Naive thymus-derived CD8-positive, alpha-beta T cell (primary cell): ENCODE data around the gene CRHR1. TPM values are rescaled to one million over a fixed set of nuclear protein-coding genes. Genes with fewer than 3 reads are reported as not detected.
"Not testable (repeated sequence)": the region's sequence is repeated elsewhere in the genome, so short reads cannot be mapped to it uniquely, and the experiment has no call there.

ENCODE experiments used
- ATAC-seq, 2 donors: fragments of 150-1000 bp; cut with Tn5 transposase in 1 of 2; sonication (Bioruptor Pico), chemical (Tn5 transposase) in 1 of 2; 1 replicate in 1 of 2; 2 replicates in 1 of 2; pipeline ENCODE4 v1.10.0; 2021; ENCODE audit warnings: mild to moderate bottlenecking in 2 of 2, moderate library complexity in 2 of 2
- POLR2A ChIA-PET: fragments of 350-600 bp; sonication (Branson Sonifier 250); formaldehyde crosslinking; loops from one replicate; lab custom pipeline; 2021; ENCODE audit warnings: antibody characterized with exemption; lab: Charles Lee
- DNase-seq, 10 donors: peaks; one replicate each; pipeline versions ENCODE4 v3.0.0 to v3.0.0-alpha.2; 2020 to 2022
- H3K27ac Mint-ChIP-seq, 10 donors: one replicate each; pipeline ENCODE4 v1.8.0; 2020 to 2022; ENCODE audit warnings: mild to moderate bottlenecking in 10 of 10, mixed read lengths in 10 of 10, moderate library complexity in 4 of 10, inconsistent platforms in 1 of 10
- H3K27me3 Mint-ChIP-seq, 5 donors: one replicate each; pipeline ENCODE4 v1.8.0; 2021 to 2022; ENCODE audit warnings: mixed read lengths in 5 of 5
- H3K36me3 Mint-ChIP-seq, 3 donors: one replicate each; pipeline ENCODE4 v1.8.0; 2020 to 2022; ENCODE audit warnings: mixed read lengths in 3 of 3, mild to moderate bottlenecking in 2 of 3, inconsistent platforms in 1 of 3
- H3K4me1 Mint-ChIP-seq, 4 donors: one replicate each; pipeline ENCODE4 v1.8.0; 2021 to 2022; ENCODE audit warnings: mixed read lengths in 4 of 4
- H3K4me3 Mint-ChIP-seq, 10 donors: one replicate each; pipeline ENCODE4 v1.8.0; 2020 to 2022; ENCODE audit warnings: mild to moderate bottlenecking in 10 of 10, mixed read lengths in 10 of 10, moderate library complexity in 6 of 10, inconsistent platforms in 1 of 10
- H3K9me3 Mint-ChIP-seq, 9 donors: one replicate each; pipeline ENCODE4 v1.8.0; 2020 to 2022; ENCODE audit warnings: mixed read lengths in 9 of 9, mild to moderate bottlenecking in 3 of 9, inconsistent platforms in 1 of 9, moderate library complexity in 1 of 9
- polyA plus RNA-seq, 3 donors: library from polyadenylated mRNA; unstranded; fragments of 300-500 nt; fragmentation: Illumina TruSeq; gene quantifications; one replicate each; pipeline ENCODE4 v1.2.3, GENCODE V29; 2021
- total RNA-seq, 8 experiments: library from RNA in 2 of 8; stranded (reverse) in 2 of 8; gene quantifications; one replicate each; pipeline ENCODE4 v1.2.3 and lab custom pipeline; 2021 to 2026

The CRHR1 gene
- total and polyA plus RNA-seq, 5 experiments from 2014 or later, result not detected

DNA sequence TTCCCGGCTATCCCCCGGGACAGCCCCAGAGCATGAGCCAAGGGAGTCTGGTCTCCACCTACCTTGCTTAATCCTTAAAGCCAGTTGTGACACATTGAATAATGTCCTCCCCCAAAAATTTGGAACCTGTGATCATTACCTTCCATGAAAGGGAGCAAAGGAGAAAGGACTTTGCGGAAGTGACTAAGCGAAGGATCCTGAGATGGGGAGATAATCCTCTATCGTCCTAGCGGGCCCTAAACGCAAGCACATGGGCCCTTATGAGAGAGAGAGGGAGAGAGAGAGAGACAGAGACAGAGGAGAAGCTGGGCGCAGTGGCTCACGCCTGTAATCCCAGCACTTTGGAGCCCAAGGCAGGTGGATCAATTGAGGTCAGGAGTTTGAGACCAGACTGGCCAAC is 70.1 kb downstream of the CRHR1 start:
- Mint-ChIP-seq H3K9me3 (peaks cover 0 to 6% (median 0%) of the 10 kb centered on the region in 9 donors), H3K4me1 (peaks cover 0 to 4% (median 1%) of the 10 kb centered on the region in 4 donors), H3K4me3 (no peak overlapping the region), H3K36me3 (peaks cover 0 to 4% (median 0%) of the 10 kb centered on the region in 3 donors), H3K27ac (no peak overlapping the region), H3K27me3 (peaks cover 8 to 61% (median 22%) of the 10 kb centered on the region in 5 donors)
- ATAC-seq, result no peak
- POLR2A ChIA-PET, result no interaction called here
- no peak for DNase-seq

DNA sequence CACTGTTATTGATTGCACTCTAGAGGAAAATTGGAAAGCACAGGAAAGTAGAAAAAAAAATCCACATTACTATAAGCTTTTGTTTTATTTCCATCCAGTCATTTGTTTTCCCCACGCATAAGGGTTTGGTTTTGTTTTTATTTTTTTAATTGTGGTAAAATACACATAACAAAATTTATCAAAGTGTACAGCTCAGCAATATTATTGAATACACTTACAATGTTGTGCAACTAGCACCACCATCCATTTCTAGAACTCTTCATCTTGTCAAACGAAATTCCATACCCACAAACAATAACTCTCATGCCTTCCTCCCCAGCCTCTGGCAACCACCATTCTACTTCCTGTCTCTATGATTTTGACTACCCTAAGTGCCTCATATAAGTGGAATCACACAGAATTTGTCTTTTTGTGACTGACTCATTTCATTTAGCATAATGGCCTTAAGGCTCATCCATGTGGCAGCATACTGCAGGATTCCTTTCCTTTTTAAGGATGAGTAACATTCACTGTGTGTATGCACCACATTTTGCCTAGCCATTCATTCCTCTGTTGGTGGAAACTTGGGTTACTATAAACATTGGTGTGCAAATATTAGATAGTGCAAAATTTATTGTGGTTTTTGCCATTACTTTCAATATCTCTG is 71.7 kb downstream of the CRHR1 start:
- peaks cover 12 to 67% (median 30%) of the 10 kb centered on the region in 5 donors for H3K27me3 Mint-ChIP-seq
- DNase-seq, result no peak
- POLR2A ChIA-PET, result no interaction called here
- H3K36me3 Mint-ChIP-seq, result peaks cover 0 to 4% (median 0%) of the 10 kb centered on the region in 3 donors
- no peak for ATAC-seq
- no peak overlapping the region for H3K27ac Mint-ChIP-seq
- peaks cover 0 to 6% (median 0%) of the 10 kb centered on the region in 9 donors for H3K9me3 Mint-ChIP-seq
- peaks cover 0 to 4% (median 1%) of the 10 kb centered on the region in 4 donors for H3K4me1 Mint-ChIP-seq
- H3K4me3 Mint-ChIP-seq, result no peak overlapping the region

DNA sequence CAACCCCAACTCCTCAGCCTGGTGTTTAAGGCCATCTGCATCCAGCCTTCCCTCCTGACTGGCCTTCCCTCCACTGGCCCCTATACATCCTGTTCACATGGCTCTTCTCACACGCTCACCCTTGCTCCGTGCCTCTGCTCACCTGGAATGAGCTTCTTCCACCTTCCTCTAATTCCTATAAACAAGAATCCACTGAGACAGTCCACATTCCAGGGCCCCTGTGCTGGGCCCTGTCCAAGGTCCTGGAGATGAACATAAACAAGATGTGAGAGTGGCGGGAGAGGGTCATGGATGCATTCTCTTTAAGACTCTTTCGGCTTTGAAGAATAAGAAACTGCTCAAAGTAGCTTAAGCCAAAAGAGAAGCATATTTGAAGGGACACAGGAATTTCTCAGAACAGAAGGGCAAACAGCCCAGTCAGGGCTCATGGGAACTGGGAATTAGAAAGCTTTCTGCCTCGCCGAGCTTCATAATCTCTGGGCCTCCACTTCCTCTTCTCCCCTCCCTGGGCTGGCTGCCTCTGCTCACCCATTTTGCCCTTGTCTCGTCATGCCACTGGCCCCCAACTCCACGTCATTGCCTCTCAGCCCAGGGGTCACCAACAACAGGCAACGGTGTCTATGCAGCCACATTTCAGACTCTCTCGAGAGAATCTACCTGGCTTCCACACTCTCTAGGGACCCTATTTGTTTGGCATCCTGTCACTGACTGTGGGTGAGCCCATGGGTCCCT is 74.0 kb downstream of the CRHR1 start:
- Mint-ChIP-seq H3K4me3 (no peak overlapping the region), H3K4me1 (no peaks in the 10 kb centered on the region), H3K27me3 (peaks cover 13 to 62% (median 35%) of the 10 kb centered on the region in 5 donors), H3K27ac (no peak overlapping the region), H3K9me3 (peaks cover 0 to 6% (median 0%) of the 10 kb centered on the region in 9 donors), H3K36me3 (peaks cover 0 to 4% (median 0%) of the 10 kb centered on the region in 3 donors)
- POLR2A ChIA-PET, result no interaction called here
- no peak for DNase-seq
- ATAC-seq, result no peak

DNA sequence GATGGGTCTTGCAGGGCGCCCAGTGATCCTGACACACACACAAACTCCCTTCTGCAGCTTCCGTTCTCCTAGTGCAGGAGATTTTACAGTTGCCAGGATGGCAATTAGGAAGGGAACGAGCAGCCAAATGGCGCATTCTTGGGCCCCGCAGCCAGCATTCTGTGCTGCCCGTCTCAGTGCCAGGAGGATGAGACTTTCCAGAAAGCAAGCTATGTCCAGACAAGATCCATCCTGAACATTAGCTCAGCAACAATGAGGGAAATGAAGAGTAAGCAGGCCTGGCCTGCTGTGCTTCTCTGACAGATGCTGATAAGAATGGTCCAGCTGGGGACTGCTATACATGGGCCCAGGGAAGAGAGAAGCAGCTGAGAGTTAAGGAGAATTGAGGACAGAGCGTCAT is 77.0 kb downstream of the CRHR1 start:
- peaks cover 19 to 60% (median 40%) of the 10 kb centered on the region in 5 donors for H3K27me3 Mint-ChIP-seq
- no peak for ATAC-seq
- no peak overlapping the region for H3K27ac Mint-ChIP-seq
- no peaks in the 10 kb centered on the region for H3K4me1 Mint-ChIP-seq
- POLR2A ChIA-PET, result no interaction called here
- peaks cover 0 to 4% (median 0%) of the 10 kb centered on the region in 3 donors for H3K36me3 Mint-ChIP-seq
- DNase-seq, result no peak
- no peaks in the 10 kb centered on the region for H3K9me3 Mint-ChIP-seq
- H3K4me3 Mint-ChIP-seq, result no peak overlapping the region

DNA sequence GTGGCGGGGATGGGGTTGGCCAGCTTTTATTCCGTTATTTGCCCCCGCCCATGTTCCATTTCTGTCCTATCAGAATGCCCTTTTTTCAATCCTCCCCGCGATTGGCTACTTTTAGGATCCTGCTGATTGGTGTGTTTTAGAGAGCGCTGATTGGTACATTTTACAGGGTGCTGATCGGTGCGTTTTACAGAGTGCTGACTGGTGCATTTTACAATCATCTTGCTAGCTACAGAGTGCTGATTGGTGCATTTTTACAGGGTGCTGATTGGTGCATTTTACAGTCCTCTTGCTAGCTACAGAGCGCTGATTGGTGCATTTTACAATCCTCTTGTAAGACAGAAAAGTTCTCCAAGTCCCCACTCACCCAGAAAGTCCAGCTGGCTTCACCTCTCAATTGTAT is 78.0 kb downstream of the CRHR1 start:
- DNase-seq, H3K4me3 Mint-ChIP-seq, H3K36me3 Mint-ChIP-seq, POLR2A ChIA-PET, H3K9me3 Mint-ChIP-seq, H3K27ac Mint-ChIP-seq, H3K4me1 Mint-ChIP-seq, ATAC-seq: not testable (repeated sequence)
- peaks cover 19 to 60% (median 40%) of the 10 kb centered on the region in 5 donors for H3K27me3 Mint-ChIP-seq

DNA sequence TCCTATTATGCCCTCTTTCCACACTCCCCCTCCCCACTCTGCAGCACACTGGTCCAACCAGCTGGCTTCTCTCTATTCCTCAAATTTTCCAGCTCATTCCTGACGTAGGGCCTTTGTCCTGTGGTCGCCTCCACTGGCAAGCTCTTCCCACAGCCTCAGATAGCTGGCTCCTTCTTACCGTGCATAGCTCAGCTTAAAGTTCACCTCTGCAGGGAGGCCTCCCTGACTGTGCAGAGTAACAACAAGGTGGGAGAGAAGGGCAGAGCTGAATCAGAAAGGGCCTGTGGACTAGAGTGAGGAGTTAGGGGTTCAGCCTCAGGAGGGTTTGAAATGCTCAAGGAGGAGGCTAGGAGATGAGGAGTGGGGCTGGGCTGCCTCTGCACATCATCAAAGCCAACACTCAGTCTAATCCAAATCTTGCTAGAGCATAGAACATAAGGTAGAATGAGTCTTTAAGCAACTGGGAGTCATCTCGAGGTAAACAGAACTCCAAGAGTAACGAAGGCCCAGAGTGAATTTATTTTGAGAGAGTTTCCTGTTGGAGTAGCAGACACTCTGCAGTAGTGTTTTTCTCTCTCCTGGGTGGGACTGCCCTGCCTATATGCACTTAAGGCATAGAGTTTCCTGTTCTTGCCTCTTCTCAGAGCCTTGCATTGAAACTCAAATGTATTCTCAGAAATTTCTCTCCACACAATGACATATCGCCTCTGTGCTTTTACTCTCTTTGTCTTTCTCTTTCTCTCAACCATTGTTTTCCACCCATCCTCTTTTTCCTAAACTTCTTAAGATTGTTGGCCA is 79.9 kb downstream of the CRHR1 start:
- POLR2A ChIA-PET, result no interaction called here
- H3K36me3 Mint-ChIP-seq, result no peaks in the 10 kb centered on the region
- no peak for ATAC-seq
- peak overlapping the region in 1 of 10 donors; percentile 17 for H3K27ac Mint-ChIP-seq
- no peaks in the 10 kb centered on the region for H3K9me3 Mint-ChIP-seq
- DNase-seq, result no peak
- H3K27me3 Mint-ChIP-seq, result peaks cover 15 to 52% (median 32%) of the 10 kb centered on the region in 5 donors
- H3K4me3 Mint-ChIP-seq, result no peak overlapping the region
- no peaks in the 10 kb centered on the region for H3K4me1 Mint-ChIP-seq

DNA sequence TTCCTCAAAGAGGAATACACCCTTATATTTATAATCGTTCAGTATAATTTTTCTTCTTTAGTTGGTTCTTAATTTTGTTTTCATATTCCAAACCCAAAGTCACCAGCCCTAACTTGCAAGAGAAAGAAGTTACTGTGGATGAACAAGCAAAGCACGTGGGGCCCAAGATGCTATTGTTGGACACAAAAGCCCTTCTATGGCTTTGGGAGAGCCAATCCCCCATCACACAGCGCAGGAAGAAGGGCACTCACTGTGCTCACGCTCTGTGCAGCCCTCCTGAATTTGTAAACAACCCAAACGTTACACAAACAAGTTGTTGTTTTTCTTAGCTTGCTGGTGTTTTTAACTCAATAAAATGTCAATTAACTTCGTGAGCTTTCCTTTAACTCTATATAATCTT is 83.1 kb downstream of the CRHR1 start:
- Mint-ChIP-seq H3K36me3 (peaks cover 0 to 2% (median 0%) of the 10 kb centered on the region in 3 donors), H3K4me3 (no peak overlapping the region), H3K27ac (no peak overlapping the region), H3K4me1 (no peaks in the 10 kb centered on the region), H3K27me3 (peaks cover 8 to 44% (median 24%) of the 10 kb centered on the region in 5 donors), H3K9me3 (no peaks in the 10 kb centered on the region)
- ATAC-seq, result no peak
- no peak for DNase-seq
- POLR2A ChIA-PET, result no interaction called here

DNA sequence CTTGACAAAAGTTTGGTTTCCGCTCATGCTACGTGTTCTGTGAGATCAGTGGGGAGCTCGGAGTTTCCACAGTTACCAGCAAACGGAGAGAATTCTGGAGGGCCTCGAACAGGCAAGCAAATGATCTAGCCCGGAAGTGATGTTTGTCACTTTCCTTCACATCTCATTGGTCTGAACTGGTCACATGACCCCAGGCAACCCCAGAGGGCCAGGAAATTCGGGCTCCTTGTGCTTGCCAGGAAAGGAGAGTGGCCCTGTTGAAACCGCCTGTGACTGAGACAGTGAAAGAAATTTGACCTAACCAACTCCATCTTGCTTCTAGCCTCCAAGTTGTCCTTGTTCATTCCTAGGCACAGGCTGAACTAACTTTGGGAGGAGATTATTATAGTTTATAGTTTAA is 83.6 kb downstream of the CRHR1 start:
- POLR2A ChIA-PET, result no interaction called here
- H3K36me3 Mint-ChIP-seq, result peaks cover 0 to 2% (median 0%) of the 10 kb centered on the region in 3 donors
- peaks cover 8 to 44% (median 24%) of the 10 kb centered on the region in 5 donors for H3K27me3 Mint-ChIP-seq
- no peaks in the 10 kb centered on the region for H3K4me1 Mint-ChIP-seq
- DNase-seq, result no peak
- no peaks in the 10 kb centered on the region for H3K9me3 Mint-ChIP-seq
- no peak for ATAC-seq
- H3K27ac Mint-ChIP-seq, result no peak overlapping the region
- H3K4me3 Mint-ChIP-seq, result no peak overlapping the region

DNA sequence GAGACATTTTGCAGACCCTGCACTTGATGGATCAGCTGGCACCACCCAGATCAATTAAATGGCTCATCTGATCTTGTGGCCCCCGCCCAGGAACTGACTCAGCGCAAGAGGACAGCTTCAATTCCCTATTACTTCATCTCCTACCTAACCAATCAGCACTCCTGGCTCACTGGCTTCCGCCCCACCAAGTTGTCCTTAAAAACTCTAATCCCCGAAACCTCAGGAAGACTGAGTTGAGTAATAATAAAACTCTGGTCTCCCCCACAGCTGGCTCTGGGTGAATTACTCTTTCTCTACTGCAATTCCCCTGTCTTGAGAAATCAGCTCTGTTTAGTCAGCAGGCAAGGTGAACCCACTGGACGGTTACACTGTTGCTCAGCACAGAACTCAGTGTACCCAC is 84.2 kb downstream of the CRHR1 start:
- no peak overlapping the region for H3K27ac Mint-ChIP-seq
- H3K27me3 Mint-ChIP-seq, result peaks cover 8 to 44% (median 24%) of the 10 kb centered on the region in 5 donors
- POLR2A ChIA-PET, result no interaction called here
- no peaks in the 10 kb centered on the region for H3K9me3 Mint-ChIP-seq
- H3K4me3 Mint-ChIP-seq, result no peak overlapping the region
- H3K36me3 Mint-ChIP-seq, result peaks cover 0 to 2% (median 0%) of the 10 kb centered on the region in 3 donors
- H3K4me1 Mint-ChIP-seq, result peaks cover 0 to 1% (median under 1%) of the 10 kb centered on the region in 4 donors
- ATAC-seq (no peak), DNase-seq (no peak)

DNA sequence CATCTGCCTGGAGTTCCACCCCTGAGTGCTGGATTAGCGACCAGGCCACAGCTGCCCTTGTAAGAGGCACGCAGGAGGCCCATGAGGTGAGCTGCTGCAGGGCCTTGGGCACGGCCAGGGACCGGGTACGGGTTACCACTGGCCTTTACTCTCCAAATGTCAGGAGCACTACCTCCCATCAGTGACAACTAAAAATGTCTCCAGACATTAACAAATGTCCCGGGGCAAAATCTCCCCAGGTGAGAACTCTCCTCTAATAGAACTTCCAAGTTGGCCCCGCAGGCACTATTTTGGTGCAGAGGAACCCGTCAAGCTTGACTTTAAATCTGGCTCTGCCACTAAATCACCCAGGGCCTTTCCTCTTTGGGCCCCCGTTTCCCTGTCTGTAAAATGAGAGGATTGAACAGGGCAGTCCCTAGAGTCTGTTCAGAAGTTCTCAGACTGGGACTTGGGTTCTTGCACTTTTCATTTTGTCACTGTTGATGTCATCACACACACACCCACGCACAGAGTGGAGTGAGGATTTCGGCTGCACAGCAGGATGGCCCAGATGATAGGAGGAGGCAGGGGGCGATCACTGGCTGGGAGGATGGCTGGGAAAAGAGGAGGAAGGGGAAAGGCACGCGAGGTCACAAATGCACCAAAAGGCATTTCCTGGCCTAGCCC is 85.7 kb downstream of the CRHR1 start:
- Mint-ChIP-seq H3K27me3 (peaks cover 5 to 29% (median 15%) of the 10 kb centered on the region in 5 donors), H3K36me3 (peaks cover 0 to 2% (median 0%) of the 10 kb centered on the region in 3 donors), H3K27ac (no peak overlapping the region), H3K9me3 (no peaks in the 10 kb centered on the region), H3K4me1 (peaks cover 3 to 8% (median 6%) of the 10 kb centered on the region in 4 donors), H3K4me3 (no peak overlapping the region)
- POLR2A ChIA-PET, result no interaction called here
- no peak for ATAC-seq
- DNase-seq, result no peak

DNA sequence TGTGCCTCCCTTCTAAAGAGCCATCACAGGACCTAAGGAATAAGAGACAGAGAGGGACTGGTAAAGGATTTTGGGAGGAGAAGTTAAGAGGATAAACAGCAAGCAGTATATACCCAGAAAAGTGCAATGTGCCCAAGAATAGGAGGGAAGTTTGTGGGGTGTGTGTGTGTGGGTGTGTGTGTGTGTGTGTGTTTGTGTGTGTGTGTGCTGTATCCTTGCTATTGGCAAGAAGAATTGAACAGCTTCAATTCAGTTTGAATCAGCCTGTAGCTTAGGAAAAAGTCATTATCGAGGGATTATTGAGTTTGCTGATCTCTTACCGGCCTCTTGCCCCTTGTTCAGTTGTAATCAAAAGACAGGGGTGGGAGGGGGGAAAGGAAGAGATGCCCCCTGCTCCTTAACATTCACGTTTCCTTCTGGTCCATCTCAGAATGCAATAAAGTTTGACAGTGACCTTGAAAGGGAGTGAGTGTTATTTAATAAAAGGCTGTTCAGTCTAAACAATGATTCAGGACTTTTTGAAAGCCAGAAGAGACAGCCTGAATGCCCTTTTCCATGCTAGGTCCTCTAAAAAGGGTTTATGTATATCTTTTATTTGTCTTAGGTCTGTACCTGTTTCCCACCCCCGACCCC is 86.3 kb downstream of the CRHR1 start:
- Mint-ChIP-seq H3K27ac (no peak overlapping the region), H3K27me3 (peaks cover 3 to 22% (median 8%) of the 10 kb centered on the region in 5 donors), H3K4me3 (no peak overlapping the region), H3K4me1 (peaks cover 3 to 8% (median 6%) of the 10 kb centered on the region in 4 donors), H3K36me3 (peaks cover 0 to 2% (median 0%) of the 10 kb centered on the region in 3 donors), H3K9me3 (no peaks in the 10 kb centered on the region)
- DNase-seq (no peak), ATAC-seq (no peak)
- POLR2A ChIA-PET, result no interaction called here

DNA sequence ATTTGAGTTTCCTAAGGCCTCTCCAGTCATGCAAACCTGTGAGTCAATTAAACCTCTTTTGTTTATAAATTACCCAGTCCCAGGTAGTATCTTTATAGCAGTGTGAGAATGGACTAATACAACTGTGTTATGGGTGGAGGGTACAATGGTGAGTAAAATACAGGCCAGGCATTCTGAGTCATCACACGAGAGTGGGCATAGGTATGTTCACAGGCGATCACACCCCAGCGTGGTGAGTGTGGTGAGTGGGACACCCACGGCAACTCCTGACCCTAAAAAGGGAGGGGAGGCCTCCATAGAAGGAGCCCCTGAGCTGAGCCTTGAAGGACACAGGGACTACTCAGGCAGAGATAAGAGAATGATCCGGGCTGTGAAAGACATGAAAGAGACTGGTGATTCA is 87.6 kb downstream of the CRHR1 start:
- POLR2A ChIA-PET, result no interaction called here

More for the DNA sequence above, 87.6 kb downstream of the CRHR1 start:
- no peak overlapping the region for H3K4me3 Mint-ChIP-seq
- H3K9me3 Mint-ChIP-seq, result no peaks in the 10 kb centered on the region
- DNase-seq, result no peak
- H3K27me3 Mint-ChIP-seq, result peaks cover 0 to 16% (median 4%) of the 10 kb centered on the region in 5 donors
- peaks cover 0 to 2% (median 0%) of the 10 kb centered on the region in 3 donors for H3K36me3 Mint-ChIP-seq
- no peak overlapping the region for H3K27ac Mint-ChIP-seq
- ATAC-seq, result no peak
- H3K4me1 Mint-ChIP-seq, result peaks cover 3 to 8% (median 6%) of the 10 kb centered on the region in 4 donors
